Breast epithelium (tissue), 3 donors: ENCODE results near the gene ZNF765.

ENCODE experiments used
- CTCF ChIP-seq, 3 donors: fragments of 450-650 bp; IDR thresholded peaks; one replicate each; pipeline ENCODE4 v1.5.1; 2016 to 2017; ENCODE audit warnings: antibody characterized with exemption in 3 of 3, mild to moderate bottlenecking in 3 of 3, moderate library complexity in 3 of 3
- POLR2A ChIP-seq: fragments of 450-650 bp; IDR thresholded peaks from one replicate; pipeline ENCODE4 v1.6.1; 2016; ENCODE audit warnings: antibody characterized with exemption, mild to moderate bottlenecking, moderate library complexity
- POLR2AphosphoS5 ChIP-seq, 3 donors: sonication (generic); formaldehyde crosslinking; IDR thresholded peaks; one replicate each; pipeline ENCODE4 v1.6.1; 2017; ENCODE audit warnings: antibody characterized with exemption in 3 of 3

- TF ChIP-seq CTCF (IDR thresholded peaks at IDR 0.05) (no peak), POLR2AphosphoS5 (IDR thresholded peaks at IDR 0.05) (no peak), POLR2A (no peak)
Measured at GRCh38 chr19:53365899-53366493, 29.0 kb upstream of the ZNF765 start.
